CD4-positive, alpha-beta T cell treated with Interleukin-17A for 1 hour (primary cell): Measurements from ENCODE around the gene RBM19.

Source experiments
- DNase-seq: peaks from one replicate; pipeline ENCODE4 v3.0.0-alpha.2; 2020

Gene RBM19

DNA sequence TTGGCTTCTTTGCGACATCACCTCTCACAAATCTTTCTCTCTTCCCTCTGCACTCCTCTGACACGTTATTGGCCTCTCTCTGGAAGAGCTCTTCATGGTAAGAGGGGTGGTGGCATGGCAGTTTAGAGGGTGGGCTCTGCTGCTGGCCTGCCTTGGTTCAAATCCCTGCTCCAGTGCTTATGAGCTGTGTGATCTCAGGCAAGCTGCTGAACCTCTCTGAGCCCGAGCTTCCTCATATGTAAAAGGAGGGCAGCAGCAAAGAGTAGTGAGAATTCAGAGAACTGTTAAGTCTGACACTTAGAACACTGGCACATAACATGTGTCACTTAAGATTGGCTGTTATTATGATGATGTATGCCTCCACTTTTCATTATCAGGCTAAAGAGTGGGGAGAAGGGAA lies 118.3 kb downstream of the RBM19 start:
- no peak for DNase-seq

DNA sequence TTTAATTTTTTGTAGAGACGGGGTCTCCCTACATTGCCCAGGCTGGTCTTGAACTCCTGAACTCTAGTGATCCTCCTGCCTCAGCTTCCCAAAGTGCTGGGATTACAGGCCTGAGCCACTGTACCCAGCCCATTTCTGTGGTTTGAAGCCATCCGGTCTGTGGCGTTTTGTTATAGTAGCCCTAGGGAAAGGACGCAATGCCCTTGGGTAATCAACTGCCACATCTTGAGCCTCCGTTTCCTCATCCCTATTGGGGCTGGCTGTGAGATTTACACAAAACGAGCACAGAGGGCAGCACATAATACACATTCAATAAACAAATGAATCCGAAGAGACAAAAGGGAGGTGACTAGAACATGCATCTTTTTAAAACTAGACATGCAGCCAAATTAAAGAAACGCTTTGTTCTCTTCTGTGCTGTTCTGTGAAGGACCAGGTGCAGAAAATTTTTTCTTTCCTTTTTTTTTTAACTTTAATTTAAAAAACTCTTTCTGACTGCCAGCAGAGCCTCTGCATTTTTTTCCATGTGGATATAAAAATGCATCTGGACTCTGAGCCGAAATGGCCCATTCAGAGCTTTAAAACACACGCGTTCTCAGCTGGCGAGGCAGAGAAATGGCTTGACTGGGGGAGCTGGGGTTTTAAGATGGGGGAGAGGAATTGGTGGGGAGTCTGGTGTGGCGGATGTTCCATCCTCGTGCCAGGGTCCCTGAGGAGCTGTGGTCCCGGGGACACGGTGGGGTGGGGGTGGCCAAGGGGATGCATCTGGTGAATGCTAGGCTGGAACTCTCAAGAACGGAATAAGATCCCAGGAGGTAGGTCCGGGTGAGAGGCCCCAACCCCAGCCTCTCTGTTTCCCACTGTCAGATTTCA lies 119.0 kb downstream of the RBM19 start:
- no peak for DNase-seq

DNA sequence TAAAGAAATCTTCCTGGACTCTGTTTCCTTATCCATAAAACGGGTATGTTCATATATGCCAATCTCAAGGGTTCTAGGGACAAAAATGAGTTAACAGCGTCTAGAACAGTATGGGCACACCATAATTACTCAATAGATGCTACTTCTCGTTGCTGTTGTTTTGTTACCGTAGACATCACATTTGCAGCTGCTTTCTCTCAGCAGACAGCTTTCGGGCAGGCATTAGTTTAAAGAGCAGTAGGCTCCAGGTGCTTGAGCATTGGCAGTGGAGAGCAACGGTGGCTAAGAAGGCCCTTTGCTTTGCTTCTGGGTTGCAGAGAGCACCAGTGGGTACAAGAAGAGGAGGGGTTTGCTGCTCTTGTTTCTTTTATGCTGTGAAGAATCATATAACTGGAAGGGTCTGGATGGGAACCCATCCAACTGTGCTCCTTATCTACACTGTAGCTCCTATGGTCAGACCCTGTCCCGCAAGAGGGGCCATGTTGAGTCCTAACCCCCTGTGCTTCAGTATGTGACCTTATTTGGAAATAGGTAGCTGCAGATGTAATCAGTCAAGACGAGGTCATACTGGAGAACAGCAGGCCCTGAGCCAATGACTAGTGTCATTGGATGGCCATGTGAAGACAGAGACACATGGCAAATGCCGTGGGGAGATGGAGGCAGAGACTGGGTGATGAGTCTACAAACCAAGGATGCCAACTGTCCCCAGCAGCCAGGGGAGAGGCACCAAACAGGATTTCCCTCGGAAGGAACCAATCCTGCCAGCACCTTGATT lies 120.0 kb downstream of the RBM19 start:
- no peak for DNase-seq

DNA sequence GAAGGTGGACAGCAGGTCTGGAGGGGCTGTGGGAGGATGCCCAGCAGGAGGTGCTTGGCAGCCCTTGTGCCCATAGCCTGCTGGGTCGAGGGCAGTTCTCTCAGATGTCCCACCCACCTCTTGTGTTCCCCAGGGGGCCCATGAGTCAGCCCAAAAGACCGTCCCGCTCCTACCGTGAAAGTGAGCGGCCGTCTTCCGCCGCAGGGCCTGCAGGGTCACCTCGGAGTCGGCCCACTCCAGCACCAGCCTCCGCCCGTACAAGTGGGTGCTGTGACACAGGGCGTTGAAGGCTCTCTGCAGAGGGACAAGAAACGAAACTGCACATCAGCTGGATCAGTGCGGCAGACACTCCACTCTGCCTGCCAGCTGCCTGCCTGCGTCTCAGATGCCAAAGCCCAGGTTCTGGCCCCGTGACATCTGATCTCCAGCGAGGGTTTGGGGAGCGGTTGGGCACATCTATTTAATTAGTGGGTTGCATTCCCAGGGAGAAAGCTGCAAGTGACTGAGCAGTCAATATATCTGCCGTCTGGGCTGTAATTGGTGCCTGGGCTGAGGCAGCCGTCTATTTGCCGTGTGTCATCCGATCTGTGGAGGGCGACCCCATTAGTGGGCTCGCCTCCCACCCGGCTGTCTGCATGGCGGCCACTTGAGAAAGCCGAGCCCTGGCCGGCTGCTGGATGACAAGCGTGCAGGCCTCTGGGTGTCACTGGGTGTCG lies 121.5 kb downstream of the RBM19 start:
- DNase-seq, result no peak

GRCh38 chr12:113842699-113843098 lies 123.4 kb downstream of the RBM19 start:
- no peak for DNase-seq

DNA sequence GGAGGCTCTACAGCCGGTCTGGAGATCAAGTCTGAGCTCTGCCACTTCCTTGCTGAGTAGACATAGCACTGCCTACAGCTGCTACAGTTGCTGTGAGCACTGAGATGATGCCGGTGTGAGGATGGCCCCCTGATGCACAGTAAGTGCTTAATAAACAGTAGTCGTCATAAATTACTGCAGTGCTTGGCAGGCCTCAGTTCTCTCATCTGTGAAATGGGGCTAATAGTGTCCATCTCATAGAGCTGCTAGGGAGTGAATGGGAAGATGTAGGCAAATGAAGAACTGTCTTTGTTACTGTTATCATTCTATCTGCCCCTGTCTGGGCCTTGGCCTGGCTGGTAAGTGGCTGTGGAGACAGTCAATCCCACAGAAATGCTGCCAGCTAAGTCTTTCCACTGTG lies 124.3 kb downstream of the RBM19 start:
- DNase-seq, result no peak

- no peak for DNase-seq
Measured at GRCh38 chr12:113840401-113841042, 125.6 kb downstream of the RBM19 start.

GRCh38 chr12:113838896-113839295 lies 127.2 kb downstream of the RBM19 start:
- DNase-seq, result no peak

DNA sequence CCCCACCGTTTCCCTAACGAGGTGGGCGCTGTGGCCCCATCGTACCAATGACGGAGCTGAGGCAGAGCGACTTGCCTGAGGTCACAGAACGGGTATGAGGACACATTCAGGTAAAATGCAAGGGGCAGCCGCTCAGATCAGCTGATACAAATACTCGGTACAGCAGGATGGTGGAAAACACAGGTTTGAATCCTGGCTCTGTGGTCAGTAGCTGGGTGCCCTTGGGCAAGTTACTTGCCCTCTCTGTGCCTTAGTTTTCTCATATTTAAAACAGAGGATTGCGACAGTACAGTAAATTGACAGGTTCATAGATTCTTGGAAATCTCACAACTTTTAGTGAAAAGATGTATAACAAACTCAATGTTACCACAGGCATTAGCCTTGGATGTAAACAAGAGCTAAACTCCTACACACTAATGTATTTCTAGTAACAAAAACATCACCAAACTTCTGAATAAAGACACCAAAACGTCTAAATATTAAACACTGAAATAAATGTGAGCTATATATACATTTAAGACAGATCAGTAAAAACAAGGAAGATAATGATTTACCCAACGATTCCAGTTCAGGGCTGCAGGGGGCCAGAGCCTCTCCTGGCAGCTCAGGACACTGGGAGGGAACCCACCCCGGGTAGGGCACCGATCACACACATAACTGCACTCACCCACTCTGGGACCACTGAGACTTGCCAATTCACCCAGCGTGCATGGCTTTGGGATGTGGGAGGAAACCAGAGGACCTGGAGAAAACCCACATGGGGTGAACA lies 128.4 kb downstream of the RBM19 start:
- DNase-seq, result no peak

GRCh38 chr12:113837084-113837483 lies 129.0 kb downstream of the RBM19 start:
- no peak for DNase-seq

DNA sequence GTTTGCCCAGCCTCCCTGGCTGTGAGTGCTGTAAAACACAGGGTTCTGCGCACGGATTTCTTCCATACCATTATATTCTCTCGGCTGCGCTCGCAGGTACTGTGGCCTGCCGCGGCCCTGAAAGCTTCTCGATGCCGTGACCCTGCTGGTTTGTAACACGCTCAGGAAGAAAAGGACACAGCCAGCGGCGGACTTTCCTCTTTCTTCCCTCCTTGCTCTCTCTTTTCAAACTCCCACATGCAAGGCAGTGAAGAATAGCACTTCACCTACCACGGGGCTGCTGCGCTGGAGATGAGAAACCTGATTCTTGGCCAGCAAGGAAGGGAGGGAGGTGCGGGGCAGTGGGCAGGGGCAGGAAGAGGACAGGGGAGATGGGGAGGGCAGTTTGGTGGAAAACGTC lies 130.2 kb downstream of the RBM19 start:
- DNase-seq, result no peak

DNA sequence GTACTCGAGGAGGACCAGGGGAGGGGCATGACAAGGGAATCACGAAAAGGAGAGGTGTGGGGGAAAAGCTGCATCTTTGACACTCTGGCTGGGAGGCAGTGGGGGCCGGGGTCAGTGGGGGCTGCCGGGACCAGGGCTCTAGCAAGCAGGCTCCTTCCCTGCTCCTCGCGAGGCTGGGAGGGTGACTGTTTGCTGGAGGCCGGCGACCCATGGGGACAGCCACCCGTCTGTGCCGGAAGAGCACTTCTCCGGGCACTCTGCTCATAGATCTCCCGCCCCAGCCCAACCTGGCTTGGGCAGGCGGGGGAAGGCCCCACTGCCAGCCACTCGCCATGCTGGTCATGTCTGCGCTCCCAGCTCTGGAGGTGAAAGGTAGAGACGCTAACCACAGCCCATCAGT lies 130.7 kb downstream of the RBM19 start:
- DNase-seq, result no peak

- DNase-seq, result no peak
Measured at GRCh38 chr12:113833422-113833821, 132.7 kb downstream of the RBM19 start.

DNA sequence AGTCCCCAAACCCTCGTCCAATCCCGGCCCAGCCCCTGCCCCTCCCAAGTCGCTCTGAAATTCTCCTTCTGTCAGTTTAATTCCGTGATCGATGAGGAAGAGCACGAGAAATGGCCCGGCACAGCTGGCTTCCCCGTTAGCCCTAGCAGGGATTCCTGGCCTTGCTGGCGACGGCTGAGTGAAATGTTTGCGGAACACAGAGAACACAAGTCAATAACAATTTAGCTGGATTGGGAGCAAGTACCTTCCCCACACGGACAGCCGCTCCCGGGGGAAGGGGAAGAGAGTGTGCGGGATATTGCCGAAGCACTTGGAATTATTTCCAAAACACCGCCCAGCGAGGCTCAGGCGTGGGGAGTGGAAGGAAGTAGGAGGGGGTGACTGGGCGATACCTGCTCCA lies 134.6 kb downstream of the RBM19 start:
- no peak for DNase-seq

GRCh38 chr12:113831016-113831415 lies 135.1 kb downstream of the RBM19 start:
- no peak for DNase-seq

GRCh38 chr12:113829212-113829611 lies 136.9 kb downstream of the RBM19 start:
- no peak for DNase-seq

DNA sequence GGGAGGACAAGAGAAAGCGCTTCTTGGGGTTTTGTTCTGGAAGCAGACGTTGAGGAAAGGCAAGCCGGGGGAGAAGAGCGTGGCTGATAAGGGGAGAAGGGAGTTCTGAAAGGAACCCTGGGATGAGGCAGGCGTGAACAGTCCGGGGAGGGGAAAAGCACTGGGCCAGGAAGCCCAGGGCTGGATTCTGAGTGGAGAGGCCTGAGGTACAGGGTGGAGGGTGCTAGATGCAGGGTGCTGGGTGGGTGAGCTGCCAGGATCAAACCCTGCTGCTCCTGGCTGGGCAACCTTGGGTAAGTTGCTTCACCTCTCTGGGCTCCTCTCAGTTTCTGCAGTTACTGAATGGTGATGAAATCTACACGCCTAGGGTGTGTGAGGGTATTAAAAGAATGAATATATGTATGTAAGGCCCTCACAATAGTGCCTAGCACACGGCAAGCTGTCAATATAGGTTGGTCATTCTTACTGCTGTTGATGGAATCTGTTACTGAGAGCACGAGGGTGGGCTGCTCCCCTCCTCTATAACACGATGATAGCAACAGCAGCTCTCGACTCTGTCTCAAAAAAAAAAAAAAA lies 138.5 kb downstream of the RBM19 start:
- no peak for DNase-seq

GRCh38 chr12:113826805-113827538 lies 139.2 kb downstream of the RBM19 start:
- no peak for DNase-seq

GRCh38 chr12:113825705-113826104 lies 140.4 kb downstream of the RBM19 start:
- no peak for DNase-seq

- DNase-seq, result no peak
Measured at GRCh38 chr12:113823816-113824215, 142.3 kb downstream of the RBM19 start.

DNA sequence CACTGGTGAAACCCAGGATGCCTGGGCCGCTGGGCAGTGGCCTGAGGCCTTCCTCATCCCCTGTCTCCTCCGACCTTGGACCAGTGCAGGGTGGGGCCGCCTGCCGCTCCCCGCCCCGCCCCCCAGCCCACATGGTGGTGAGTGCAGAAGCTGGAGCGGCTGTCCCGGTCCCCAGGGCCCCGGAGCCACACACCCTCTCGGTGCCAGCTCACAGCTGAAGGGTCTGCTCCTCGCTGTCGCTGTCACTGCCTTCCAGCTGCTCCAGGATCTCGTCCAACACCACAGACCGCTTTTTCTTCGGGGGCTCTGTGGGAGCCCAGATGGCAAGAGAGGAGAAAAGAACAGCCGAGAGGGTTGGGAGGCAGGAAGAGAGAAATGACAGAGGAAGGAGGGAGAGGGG lies 143.1 kb downstream of the RBM19 start:
- DNase-seq, result no peak
